Measurements from ENCODE around the gene THNSL1. TPM values are rescaled to one million over a fixed set of nuclear protein-coding genes. Genes with fewer than 3 reads are reported as not detected.

Gene THNSL1
- total RNA-seq, 1 experiment from 2014 or later = 4.2 TPM

GRCh38 chr10:25047088-25047487 lies 30.7 kb downstream of the THNSL1 start:
- H3K23ac ChIP-seq (ENCODE audit: insufficient read length, low read depth, low read length) = no peak overlapping the region
- H2AFZ ChIP-seq (ENCODE audit: low read length) = no peak overlapping the region
- no peak overlapping the region for H3K4me3 Mint-ChIP-seq
- no peak overlapping the region for H2BK15ac ChIP-seq (ENCODE audit: low read depth, low read length)
- no peak overlapping the region for H3K27ac Mint-ChIP-seq
- peaks cover 4% of the 10 kb centered on the region for H3K27me3 Mint-ChIP-seq (ENCODE audit: low read depth)
- H3K4me1 Mint-ChIP-seq = no peaks in the 10 kb centered on the region
- no peak overlapping the region for H3K27ac ChIP-seq (ENCODE audit: insufficient read length, low read depth, low read length)
- no peak overlapping the region for H2BK120ac ChIP-seq (ENCODE audit: low read depth, low read length, poor library complexity, severe bottlenecking)
- H2AK5ac ChIP-seq (ENCODE audit: insufficient read length, low read length) = no peak overlapping the region
- H3K18ac ChIP-seq (ENCODE audit: insufficient read length, low read depth, low read length) = no peak overlapping the region
- TF ChIP-seq CTCF (conservative IDR thresholded peaks at IDR 0.05) = no peak
- H3K79me1 ChIP-seq (ENCODE audit: insufficient read depth, low read depth, low read length, poor library complexity, severe bottlenecking) = no peaks in the 10 kb centered on the region
- H3K79me2 ChIP-seq (ENCODE audit: insufficient read depth, low read length) = no peaks in the 10 kb centered on the region
- H4K5ac ChIP-seq (ENCODE audit: insufficient read length, low read depth, low read length) = no peak overlapping the region
- no peaks in the 10 kb centered on the region for H3K23me2 ChIP-seq (ENCODE audit: insufficient read length, low read depth, low read length, poor library complexity, severe bottlenecking)
- H3T11ph ChIP-seq (ENCODE audit: low read length) = no peak overlapping the region
- no peak overlapping the region for H3K9ac ChIP-seq (ENCODE audit: extremely low read depth, insufficient read length, low read length)
- H2BK12ac ChIP-seq (ENCODE audit: insufficient read length, low read depth, low read length) = no peak overlapping the region
- no peak overlapping the region for H2BK5ac ChIP-seq (ENCODE audit: insufficient read length, low read length)
- H4K8ac ChIP-seq (replicated peaks; ENCODE audit: insufficient read length, low read depth, low read length) = no peak overlapping the region
- no peak overlapping the region for H3K4me2 ChIP-seq (ENCODE audit: insufficient read depth, insufficient read length, low read length)
- H3K36me3 Mint-ChIP-seq (ENCODE audit: insufficient read depth in 1 of 3, low read depth in 3 of 3) = peaks cover 0 to 2% (median 0%) of the 10 kb centered on the region in 3 experiments; a peak in 1 of 7 replicates
- no peaks in the 10 kb centered on the region for H3K9me3 ChIP-seq (ENCODE audit: control insufficient read depth, low read depth, low read length)
- H4K20me1 ChIP-seq (ENCODE audit: control insufficient read depth, insufficient read depth, insufficient read length) = no peaks in the 10 kb centered on the region
- no peak for DNase-seq
- H3K14ac ChIP-seq (ENCODE audit: insufficient read depth, low read length) = no peak overlapping the region
- no peaks in the 10 kb centered on the region for H3K4me1 ChIP-seq (ENCODE audit: insufficient read depth, low read length)
- H3K4ac ChIP-seq (ENCODE audit: low read depth, low read length) = no peak overlapping the region
- H3K9me3 Mint-ChIP-seq = peaks cover 0 to 2% of the 10 kb centered on the region in 2 experiments; a peak in 2 of 5 replicates
- H2BK20ac ChIP-seq (ENCODE audit: low read depth, low read length, poor library complexity, severe bottlenecking) = no peak overlapping the region
- H4K91ac ChIP-seq (ENCODE audit: insufficient read length, low read depth, low read length) = no peak overlapping the region
- no peaks in the 10 kb centered on the region for H3K27me3 ChIP-seq (ENCODE audit: insufficient read depth, low read length)
- no peak overlapping the region for H3K56ac ChIP-seq (ENCODE audit: insufficient read length, low read depth, low read length)
- no CpG with 5 or more reads among the region's 2 CpGs for WGBS (ENCODE audit: extremely low coverage, insufficient read length, low lambda C conversion rate)

Data from H9 (cell line).